NCI-H748 (cell line): Measurements from ENCODE around the gene NLRP13.

ENCODE experiments used
- DNase-seq: peaks from one replicate; lab custom pipeline; 2025; ENCODE audit not compliant: unreplicated experiment; lab: John Stamatoyannopoulos, UW

The NLRP13 gene

GRCh38 chr19:55901369-55902079 is 30.6 kb downstream of the NLRP13 start:
- DNase-seq = no peak

DNA sequence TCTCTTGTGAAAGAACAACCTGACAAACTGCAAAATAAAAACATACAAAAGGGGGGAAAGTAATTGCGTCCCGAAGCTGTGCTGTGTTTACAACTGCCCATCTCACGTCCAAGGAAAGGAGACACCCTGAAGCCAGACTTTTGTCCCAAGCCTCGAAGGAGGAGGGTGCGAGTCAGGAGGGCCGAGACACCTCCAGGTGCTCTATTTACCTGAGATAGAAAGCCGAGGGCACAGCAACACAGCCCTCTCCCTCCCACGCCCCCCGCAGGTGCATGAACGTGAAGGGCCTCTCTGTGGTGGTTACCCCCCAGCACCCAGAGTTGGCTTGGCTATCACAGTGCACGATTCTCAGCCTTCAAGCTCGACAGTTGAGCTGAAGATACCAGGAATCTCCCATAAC is 33.2 kb downstream of the NLRP13 start:
- no peak for DNase-seq

DNA sequence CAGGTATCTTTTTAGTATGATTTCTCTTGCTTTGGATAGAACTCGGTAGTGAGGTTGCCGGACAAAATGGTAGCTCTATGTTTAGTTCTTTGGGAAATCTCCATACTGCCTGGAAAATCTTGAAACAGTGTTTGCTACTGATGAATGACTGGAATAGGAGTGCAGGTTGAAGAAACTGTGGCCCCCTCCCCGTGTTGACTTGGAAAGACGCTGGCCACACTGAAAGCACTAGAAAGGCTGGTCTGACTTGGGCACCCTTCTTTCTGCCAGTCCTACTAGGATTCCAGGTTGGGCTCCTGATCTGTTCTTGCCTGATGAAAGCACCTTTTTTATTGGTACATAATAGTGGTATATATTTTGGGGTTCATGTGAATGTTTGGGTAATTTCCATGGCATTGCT is 49.5 kb downstream of the NLRP13 start:
- no peak for DNase-seq

- no peak for DNase-seq
Measured at GRCh38 chr19:55877211-55877610, 54.9 kb downstream of the NLRP13 start.

DNA sequence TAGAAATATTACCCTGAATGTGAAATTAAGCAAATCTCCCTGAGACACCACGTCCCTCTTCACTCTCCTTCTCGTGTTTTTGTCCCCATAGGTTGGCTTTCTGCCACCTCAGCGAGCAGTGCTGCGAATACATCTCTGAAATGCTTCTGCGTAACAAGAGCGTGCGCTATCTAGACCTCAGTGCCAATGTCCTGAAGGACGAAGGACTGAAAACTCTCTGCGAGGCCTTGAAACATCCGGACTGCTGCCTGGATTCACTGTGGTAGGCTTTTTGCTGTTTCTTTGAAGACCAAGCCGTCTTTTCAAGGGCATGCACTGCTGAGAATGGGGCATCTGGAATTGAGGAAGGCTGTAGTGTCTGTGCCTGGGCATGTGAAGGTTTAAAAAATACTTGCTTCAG is 61.4 kb downstream of the NLRP13 start:
- no peak for DNase-seq

DNA sequence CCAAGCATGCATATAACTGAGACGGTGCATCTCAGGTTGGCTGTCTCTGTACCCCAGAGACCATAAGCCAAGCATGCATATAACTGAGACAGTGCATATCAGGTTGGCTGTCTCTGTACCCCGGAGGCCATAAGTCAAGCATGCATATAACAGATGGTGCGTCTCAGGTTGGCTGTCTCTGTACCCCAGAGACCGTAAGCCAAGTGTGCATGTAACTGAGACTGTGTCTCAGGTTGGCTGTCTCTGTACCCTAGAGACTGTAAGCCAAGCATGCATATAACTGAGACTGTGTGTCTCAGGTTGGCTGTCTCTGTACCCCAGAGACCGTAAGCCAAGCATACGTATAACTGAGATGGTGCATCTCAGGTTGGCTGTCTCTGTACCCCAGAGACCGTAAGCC is 65.0 kb downstream of the NLRP13 start:
- no peak for DNase-seq

GRCh38 chr19:55866521-55866920 is 65.6 kb downstream of the NLRP13 start:
- DNase-seq = no peak

DNA sequence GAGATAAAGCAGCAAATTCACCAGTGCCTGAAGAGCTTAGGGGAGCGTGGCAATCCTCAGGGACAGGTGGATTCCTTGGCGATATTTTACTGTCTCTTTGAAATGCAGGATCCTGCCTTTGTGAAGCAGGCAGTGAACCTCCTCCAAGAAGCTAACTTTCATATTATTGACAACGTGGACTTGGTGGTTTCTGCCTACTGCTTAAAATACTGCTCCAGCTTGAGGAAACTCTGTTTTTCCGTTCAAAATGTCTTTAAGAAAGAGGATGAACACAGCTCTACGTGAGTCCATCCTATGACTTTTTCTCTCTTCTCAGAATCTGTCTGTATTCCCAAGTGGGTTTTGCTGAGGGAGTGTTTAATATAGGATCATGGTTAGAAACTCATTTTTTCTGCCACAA is 73.2 kb downstream of the NLRP13 start:
- no peak for DNase-seq

- no peak for DNase-seq
Measured at GRCh38 chr19:55858401-55858800, 73.7 kb downstream of the NLRP13 start.

DNA sequence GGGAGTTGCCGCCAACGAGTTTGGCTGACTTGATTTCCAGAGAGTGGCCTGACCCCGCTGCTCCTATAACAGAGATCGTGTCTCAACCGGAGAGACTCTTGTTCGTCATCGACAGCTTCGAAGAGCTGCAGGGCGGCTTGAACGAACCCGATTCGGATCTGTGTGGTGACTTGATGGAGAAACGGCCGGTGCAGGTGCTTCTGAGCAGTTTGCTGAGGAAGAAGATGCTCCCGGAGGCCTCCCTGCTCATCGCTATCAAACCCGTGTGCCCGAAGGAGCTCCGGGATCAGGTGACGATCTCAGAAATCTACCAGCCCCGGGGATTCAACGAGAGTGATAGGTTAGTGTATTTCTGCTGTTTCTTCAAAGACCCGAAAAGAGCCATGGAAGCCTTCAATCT is 74.2 kb downstream of the NLRP13 start:
- no peak for DNase-seq

- no peak for DNase-seq
Measured at GRCh38 chr19:55857149-55857548, 75.0 kb downstream of the NLRP13 start.

- no peak for DNase-seq
Measured at GRCh38 chr19:55855160-55855559, 77.0 kb downstream of the NLRP13 start.
